Vein endothelial cell (primary cell): ENCODE results near the gene ZBTB8OS. TPM values are rescaled to one million over a fixed set of nuclear protein-coding genes. Genes with fewer than 3 reads are reported as not detected.

ENCODE experiments used
- small RNA-seq: library from RNA; depleted of rRNA; stranded (forward); fragments of <200 nt; gene quantifications from one replicate; pipeline ENCODE3, GENCODE V24; 2012
- total RNA-seq: library from RNA; depleted of rRNA; stranded (reverse); fragments of >200 nt; gene quantifications from 2 replicates; pipeline ENCODE4 v1.2.3, GENCODE V29; 2012

The ZBTB8OS gene
- total RNA-seq = 17.0 and 35.8 TPM in 2 replicates

GRCh38 chr1:32650248-32650751, at the start of gene ZBTB8OS:
Gene ZBTB8OS (minus strand): TSS chr1:32650550. CDS start chr1:32650529, 21 bp downstream.

GRCh38 chr1:32650752-32651460, 556 bp upstream of the ZBTB8OS start, which contains the start of gene RBBP4:
Gene RBBP4 (plus strand): TSS chr1:32651208. CDS start chr1:32651307, 99 bp downstream.

Small RNA genes lying within 50 kb of the gene (small RNA-seq; reads per million reads assigned to genes)
- gene RF00019 = not detected

Other genes with a start within 250 kb of the ZBTB8OS start
- under 0.01 TPM in 2 replicates for gene ZBTB8B, start 185.5 kb downstream of the ZBTB8OS start, total RNA-seq
- 8.6 and 9.1 TPM in 2 replicates for gene ZBTB8A, start 111.1 kb downstream of the ZBTB8OS start, total RNA-seq
- 131 and 166 TPM in 2 replicates for gene RBBP4, start 658 bp upstream of the ZBTB8OS start, total RNA-seq
- gene SYNC, start 52.2 kb upstream of the ZBTB8OS start, total RNA-seq = 9.8 and 12.3 TPM in 2 replicates
- gene YARS1, start 166.8 kb upstream of the ZBTB8OS start, total RNA-seq = 104 and 106 TPM in 2 replicates
- gene S100PBP, start 167.1 kb upstream of the ZBTB8OS start, total RNA-seq = 21.2 and 32.8 TPM in 2 replicates
- 0.33 and 0.48 TPM in 2 replicates for gene FNDC5, start 220.4 kb upstream of the ZBTB8OS start, total RNA-seq
- gene HPCA, start 235.9 kb upstream of the ZBTB8OS start, total RNA-seq = not detected in 2 replicates